Measurements from ENCODE around the gene PIGP. TPM values are rescaled to one million over a fixed set of nuclear protein-coding genes. Genes with fewer than 3 reads are reported as not detected.
A peak's percentile ranks its signal among the peaks of the same experiment; 100 is the strongest.

PIGP gene
- total and polyA plus RNA-seq, 2 of the 13 experiments (the other 11 are each of a cell fraction or from before 2014, with no cell fraction given) = 14.8 to 33.4 TPM

GRCh38 chr21:37073417-37074196 is 736 bp upstream of the PIGP start (continued):
- TF ChIP-seq LRRFIP1 (CRISPR knock-in tag; conservative IDR thresholded peaks at IDR 0.05) (no peak), MLX (CRISPR knock-in tag; IDR thresholded peaks at IDR 0.05) (no peak), ZNF253 (CRISPR knock-in tag; IDR thresholded peaks at IDR 0.05; ENCODE audit: borderline replicate concordance) (no peak; the same call in 1 of the 2 replicates), ZSCAN20 (CRISPR knock-in tag; IDR thresholded peaks at IDR 0.05; ENCODE audit: borderline replicate concordance) (no peak), SCMH1 (CRISPR knock-in tag; IDR thresholded peaks at IDR 0.05; ENCODE audit: borderline replicate concordance) (no peak), SAFB2 (CRISPR knock-in tag; IDR thresholded peaks at IDR 0.05; ENCODE audit: borderline replicate concordance, low read depth) (no peak), ZNF205 (CRISPR knock-in tag; IDR thresholded peaks at IDR 0.05) (peak; percentile 28; the same call in 1 of the 2 replicates), HMGA1 (CRISPR knock-in tag; conservative IDR thresholded peaks at IDR 0.05) (no peak), ZNF367 (CRISPR knock-in tag; IDR thresholded peaks at IDR 0.05; ENCODE audit: borderline replicate concordance) (no peak), CEBPB (IDR thresholded peaks at IDR 0.05; ENCODE audit: borderline replicate concordance, low read depth, low read length) (no peak), ZNF331 (CRISPR knock-in tag; IDR thresholded peaks at IDR 0.05) (no peak), KDM1A (CRISPR knock-in tag; IDR thresholded peaks at IDR 0.05) (0 out of 2 replicates have a peak, but pooled peaks have one; percentile 29), HOXA9 (CRISPR knock-in tag; IDR thresholded peaks at IDR 0.05; ENCODE audit: borderline replicate concordance) (0 out of 2 replicates have a peak, but pooled peaks have one; percentile 59), ATRX (CRISPR knock-in tag; IDR thresholded peaks at IDR 0.05; ENCODE audit: borderline replicate concordance) (no peak), SATB2 (CRISPR knock-in tag; IDR thresholded peaks at IDR 0.05) (no peak), ARNT (IDR thresholded peaks at IDR 0.05) (no peak), ZNF552 (CRISPR knock-in tag; IDR thresholded peaks at IDR 0.05; ENCODE audit: borderline replicate concordance) (no peak), ZNF850 (CRISPR knock-in tag; conservative IDR thresholded peaks at IDR 0.05) (no peak), MTA3 (CRISPR knock-in tag; IDR thresholded peaks at IDR 0.05) (no peak), HOXD1 (CRISPR knock-in tag; IDR thresholded peaks at IDR 0.05) (no peak), RFX1 (IDR thresholded peaks at IDR 0.05) (no peak), HIVEP1 (CRISPR knock-in tag; IDR thresholded peaks at IDR 0.05) (no peak; the same call in 1 of the 2 replicates), ZNF790 (CRISPR knock-in tag; IDR thresholded peaks at IDR 0.05; ENCODE audit: borderline replicate concordance) (no peak), SMARCE1 (IDR thresholded peaks at IDR 0.05; ENCODE audit: borderline replicate concordance) (no peak), SETDB1 (CRISPR knock-in tag; IDR thresholded peaks at IDR 0.05; ENCODE audit: borderline replicate concordance) (no peak)
